Ishikawa (cell line): ENCODE measurements around the gene LEPROT.

ENCODE experiments used
- EP300 ChIP-seq: IDR thresholded peaks from 2 replicates; pipeline ENCODE4 v1.6.1; 2012; ENCODE audit warnings: borderline replicate concordance
- TCF12 ChIP-seq: IDR thresholded peaks from 2 replicates; pipeline ENCODE4 v1.6.1; 2012; ENCODE audit warnings: low read depth
- YY1 ChIP-seq: IDR thresholded peaks from 2 replicates; pipeline ENCODE4 v1.6.1; 2012; ENCODE audit warnings: low read depth
- TF ChIP-seq, protein P1 (sequence below): IDR thresholded peaks from 2 replicates; pipeline ENCODE4 v1.6.1; 2012

DNA sequence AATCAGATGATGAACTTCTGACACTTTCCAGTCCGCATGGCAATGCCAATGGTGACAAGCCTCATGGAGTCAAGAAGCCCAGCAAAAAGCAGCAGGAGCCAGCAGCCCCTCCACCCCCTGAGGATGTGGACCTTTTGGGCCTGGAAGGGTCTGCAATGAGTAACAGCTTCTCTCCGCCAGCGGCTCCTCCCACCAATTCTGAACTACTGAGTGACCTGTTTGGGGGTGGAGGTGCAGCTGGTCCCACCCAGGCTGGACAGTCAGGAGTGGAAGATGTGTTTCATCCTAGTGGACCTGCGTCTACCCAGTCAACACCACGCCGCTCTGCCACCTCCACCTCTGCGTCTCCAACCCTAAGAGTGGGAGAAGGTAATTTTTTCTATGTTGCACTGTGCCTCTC lies 28.0 kb upstream of the LEPROT start:
- TF ChIP-seq YY1 (no peak), TCF12 (no peak), EP300 (no peak)
- TF ChIP-seq, protein P1, sequence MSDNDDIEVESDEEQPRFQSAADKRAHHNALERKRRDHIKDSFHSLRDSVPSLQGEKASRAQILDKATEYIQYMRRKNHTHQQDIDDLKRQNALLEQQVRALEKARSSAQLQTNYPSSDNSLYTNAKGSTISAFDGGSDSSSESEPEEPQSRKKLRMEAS = no peak
